Measurements from ENCODE around the gene SPAG9. TPM values are rescaled to one million over a fixed set of nuclear protein-coding genes. Genes with fewer than 3 reads are reported as not detected.

The SPAG9 gene
- total and polyA plus RNA-seq, 2 of the 8 experiments (the other 6 are each of a cell fraction or from before 2014, with no cell fraction given) = 9.8 to 63.8 TPM

GRCh38 chr17:50977487-50978159 lies 143.0 kb downstream of the SPAG9 start (continued):
- TF ChIP-seq E2F6 (IDR thresholded peaks at IDR 0.05) = no peak
- TF ChIP-seq GTF2F1 (IDR thresholded peaks at IDR 0.05; ENCODE audit: borderline replicate concordance, low read depth, low read length) = no peak
- TF ChIP-seq CHD2 (IDR thresholded peaks at IDR 0.05; ENCODE audit: low read length) = no peak
- TF ChIP-seq JUN (IDR thresholded peaks at IDR 0.05; ENCODE audit: low read depth, low read length) = no peak
- no peak for TF ChIP-seq CREB1 (IDR thresholded peaks at IDR 0.05)
- TF ChIP-seq RXRA (IDR thresholded peaks at IDR 0.05; ENCODE audit: insufficient read depth, low read depth, low read length) = no peak
- no peak for TF ChIP-seq SIN3A (conservative IDR thresholded peaks at IDR 0.05 in 1 of 2, IDR thresholded peaks at IDR 0.05 in 1 of 2; ENCODE audit: low read depth in 1 of 2, low read length in 2 of 2)
- no peak for TF ChIP-seq POLR2AphosphoS5 (IDR thresholded peaks at IDR 0.05; ENCODE audit: low read depth, low read length)
- TF ChIP-seq RFX5 (IDR thresholded peaks at IDR 0.05; ENCODE audit: borderline replicate concordance, low read depth, low read length) = no peak

Measured in H1 (cell line).